Measurements from ENCODE around the gene VAMP2. TPM values are rescaled to one million over a fixed set of nuclear protein-coding genes. Genes with fewer than 3 reads are reported as not detected.

VAMP2 gene
- total and polyA plus RNA-seq, 9 of the 15 experiments (the other 6 are each of a cell fraction or from before 2014, with no cell fraction given) = 2.3 to 31.8 (median 6.0) TPM

DNA sequence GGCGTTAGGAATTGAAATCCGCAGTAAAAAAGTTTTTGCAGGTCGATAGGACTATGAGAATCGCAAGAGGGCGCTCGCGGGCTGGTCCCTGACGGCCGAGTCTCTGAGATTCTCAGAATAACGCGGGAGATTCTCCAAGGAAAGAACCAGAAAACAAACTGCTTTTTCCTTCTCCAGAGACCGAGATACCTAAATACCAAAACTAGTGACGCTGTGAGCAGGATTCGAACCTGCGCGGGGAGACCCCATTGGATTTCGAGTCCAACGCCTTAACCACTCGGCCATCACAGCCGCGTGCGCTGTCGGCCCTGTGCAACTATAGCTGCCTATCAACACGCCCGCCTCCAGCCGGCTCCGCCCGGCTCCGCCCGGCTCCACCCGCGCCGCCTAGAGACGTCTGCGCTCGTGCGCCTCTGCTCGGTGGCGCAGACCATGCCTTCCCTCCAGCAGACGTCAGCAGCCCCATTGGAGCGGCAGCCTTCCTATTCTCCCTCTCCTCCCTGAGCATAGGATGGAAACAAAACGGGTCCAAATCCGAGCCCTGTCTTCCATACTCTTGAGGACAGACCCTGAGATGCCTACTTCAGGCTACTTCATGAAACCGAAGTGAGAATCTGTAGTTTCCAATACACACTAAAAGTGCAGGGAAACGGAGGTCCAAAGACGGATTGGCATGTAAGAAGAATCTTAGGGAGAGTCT, 23.9 kb downstream of the VAMP2 start (continued):
- TF ChIP-seq ZNF175 (CRISPR knock-in tag; IDR thresholded peaks at IDR 0.05; ENCODE audit: low read depth) (no peak), BRD9 (IDR thresholded peaks at IDR 0.05; ENCODE audit: low read depth, partially characterized antibody) (peak; percentile 66), ELF4 (CRISPR knock-in tag; IDR thresholded peaks at IDR 0.05) (no peak), ZNF445 (CRISPR knock-in tag; IDR thresholded peaks at IDR 0.05; ENCODE audit: low read depth) (no peak), PHTF2 (CRISPR knock-in tag; IDR thresholded peaks at IDR 0.05) (no peak), ZZZ3 (IDR thresholded peaks at IDR 0.05) (no peak), SMC3 (conservative IDR thresholded peaks at IDR 0.05; ENCODE audit: insufficient read depth, low read depth, low read length) (peak; percentile 67), ARHGAP35 (IDR thresholded peaks at IDR 0.05; ENCODE audit: partially characterized antibody) (no peak), ZNF766 (CRISPR knock-in tag; conservative IDR thresholded peaks at IDR 0.05) (no peak), RBM14 (IDR thresholded peaks at IDR 0.05; ENCODE audit: borderline replicate concordance, insufficient read depth, low read depth, low read length) (no peak), OTX1 (CRISPR knock-in tag; IDR thresholded peaks at IDR 0.05) (no peak), TRIM28 (IDR thresholded peaks at IDR 0.05) (no peak)
- TF ChIP-seq, protein P1, sequence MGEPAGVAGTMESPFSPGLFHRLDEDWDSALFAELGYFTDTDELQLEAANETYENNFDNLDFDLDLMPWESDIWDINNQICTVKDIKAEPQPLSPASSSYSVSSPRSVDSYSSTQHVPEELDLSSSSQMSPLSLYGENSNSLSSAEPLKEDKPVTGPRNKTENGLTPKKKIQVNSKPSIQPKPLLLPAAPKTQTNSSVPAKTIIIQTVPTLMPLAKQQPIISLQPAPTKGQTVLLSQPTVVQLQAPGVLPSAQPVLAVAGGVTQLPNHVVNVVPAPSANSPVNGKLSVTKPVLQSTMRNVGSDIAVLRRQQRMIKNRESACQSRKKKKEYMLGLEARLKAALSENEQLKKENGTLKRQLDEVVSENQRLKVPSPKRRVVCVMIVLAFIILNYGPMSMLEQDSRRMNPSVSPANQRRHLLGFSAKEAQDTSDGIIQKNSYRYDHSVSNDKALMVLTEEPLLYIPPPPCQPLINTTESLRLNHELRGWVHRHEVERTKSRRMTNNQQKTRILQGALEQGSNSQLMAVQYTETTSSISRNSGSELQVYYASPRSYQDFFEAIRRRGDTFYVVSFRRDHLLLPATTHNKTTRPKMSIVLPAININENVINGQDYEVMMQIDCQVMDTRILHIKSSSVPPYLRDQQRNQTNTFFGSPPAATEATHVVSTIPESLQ (CRISPR knock-in tag; IDR thresholded peaks at IDR 0.05) = no peak
- TF ChIP-seq, protein P2, sequence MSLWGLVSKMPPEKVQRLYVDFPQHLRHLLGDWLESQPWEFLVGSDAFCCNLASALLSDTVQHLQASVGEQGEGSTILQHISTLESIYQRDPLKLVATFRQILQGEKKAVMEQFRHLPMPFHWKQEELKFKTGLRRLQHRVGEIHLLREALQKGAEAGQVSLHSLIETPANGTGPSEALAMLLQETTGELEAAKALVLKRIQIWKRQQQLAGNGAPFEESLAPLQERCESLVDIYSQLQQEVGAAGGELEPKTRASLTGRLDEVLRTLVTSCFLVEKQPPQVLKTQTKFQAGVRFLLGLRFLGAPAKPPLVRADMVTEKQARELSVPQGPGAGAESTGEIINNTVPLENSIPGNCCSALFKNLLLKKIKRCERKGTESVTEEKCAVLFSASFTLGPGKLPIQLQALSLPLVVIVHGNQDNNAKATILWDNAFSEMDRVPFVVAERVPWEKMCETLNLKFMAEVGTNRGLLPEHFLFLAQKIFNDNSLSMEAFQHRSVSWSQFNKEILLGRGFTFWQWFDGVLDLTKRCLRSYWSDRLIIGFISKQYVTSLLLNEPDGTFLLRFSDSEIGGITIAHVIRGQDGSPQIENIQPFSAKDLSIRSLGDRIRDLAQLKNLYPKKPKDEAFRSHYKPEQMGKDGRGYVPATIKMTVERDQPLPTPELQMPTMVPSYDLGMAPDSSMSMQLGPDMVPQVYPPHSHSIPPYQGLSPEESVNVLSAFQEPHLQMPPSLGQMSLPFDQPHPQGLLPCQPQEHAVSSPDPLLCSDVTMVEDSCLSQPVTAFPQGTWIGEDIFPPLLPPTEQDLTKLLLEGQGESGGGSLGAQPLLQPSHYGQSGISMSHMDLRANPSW (CRISPR knock-in tag; IDR thresholded peaks at IDR 0.05) = no peak
- TF ChIP-seq, protein P3, sequence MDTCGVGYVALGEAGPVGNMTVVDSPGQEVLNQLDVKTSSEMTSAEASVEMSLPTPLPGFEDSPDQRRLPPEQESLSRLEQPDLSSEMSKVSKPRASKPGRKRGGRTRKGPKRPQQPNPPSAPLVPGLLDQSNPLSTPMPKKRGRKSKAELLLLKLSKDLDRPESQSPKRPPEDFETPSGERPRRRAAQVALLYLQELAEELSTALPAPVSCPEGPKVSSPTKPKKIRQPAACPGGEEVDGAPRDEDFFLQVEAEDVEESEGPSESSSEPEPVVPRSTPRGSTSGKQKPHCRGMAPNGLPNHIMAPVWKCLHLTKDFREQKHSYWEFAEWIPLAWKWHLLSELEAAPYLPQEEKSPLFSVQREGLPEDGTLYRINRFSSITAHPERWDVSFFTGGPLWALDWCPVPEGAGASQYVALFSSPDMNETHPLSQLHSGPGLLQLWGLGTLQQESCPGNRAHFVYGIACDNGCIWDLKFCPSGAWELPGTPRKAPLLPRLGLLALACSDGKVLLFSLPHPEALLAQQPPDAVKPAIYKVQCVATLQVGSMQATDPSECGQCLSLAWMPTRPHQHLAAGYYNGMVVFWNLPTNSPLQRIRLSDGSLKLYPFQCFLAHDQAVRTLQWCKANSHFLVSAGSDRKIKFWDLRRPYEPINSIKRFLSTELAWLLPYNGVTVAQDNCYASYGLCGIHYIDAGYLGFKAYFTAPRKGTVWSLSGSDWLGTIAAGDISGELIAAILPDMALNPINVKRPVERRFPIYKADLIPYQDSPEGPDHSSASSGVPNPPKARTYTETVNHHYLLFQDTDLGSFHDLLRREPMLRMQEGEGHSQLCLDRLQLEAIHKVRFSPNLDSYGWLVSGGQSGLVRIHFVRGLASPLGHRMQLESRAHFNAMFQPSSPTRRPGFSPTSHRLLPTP (IDR thresholded peaks at IDR 0.05; ENCODE audit: borderline replicate concordance, extremely low read depth, insufficient read length) = peak; percentile 95
- TF ChIP-seq, protein P4, sequence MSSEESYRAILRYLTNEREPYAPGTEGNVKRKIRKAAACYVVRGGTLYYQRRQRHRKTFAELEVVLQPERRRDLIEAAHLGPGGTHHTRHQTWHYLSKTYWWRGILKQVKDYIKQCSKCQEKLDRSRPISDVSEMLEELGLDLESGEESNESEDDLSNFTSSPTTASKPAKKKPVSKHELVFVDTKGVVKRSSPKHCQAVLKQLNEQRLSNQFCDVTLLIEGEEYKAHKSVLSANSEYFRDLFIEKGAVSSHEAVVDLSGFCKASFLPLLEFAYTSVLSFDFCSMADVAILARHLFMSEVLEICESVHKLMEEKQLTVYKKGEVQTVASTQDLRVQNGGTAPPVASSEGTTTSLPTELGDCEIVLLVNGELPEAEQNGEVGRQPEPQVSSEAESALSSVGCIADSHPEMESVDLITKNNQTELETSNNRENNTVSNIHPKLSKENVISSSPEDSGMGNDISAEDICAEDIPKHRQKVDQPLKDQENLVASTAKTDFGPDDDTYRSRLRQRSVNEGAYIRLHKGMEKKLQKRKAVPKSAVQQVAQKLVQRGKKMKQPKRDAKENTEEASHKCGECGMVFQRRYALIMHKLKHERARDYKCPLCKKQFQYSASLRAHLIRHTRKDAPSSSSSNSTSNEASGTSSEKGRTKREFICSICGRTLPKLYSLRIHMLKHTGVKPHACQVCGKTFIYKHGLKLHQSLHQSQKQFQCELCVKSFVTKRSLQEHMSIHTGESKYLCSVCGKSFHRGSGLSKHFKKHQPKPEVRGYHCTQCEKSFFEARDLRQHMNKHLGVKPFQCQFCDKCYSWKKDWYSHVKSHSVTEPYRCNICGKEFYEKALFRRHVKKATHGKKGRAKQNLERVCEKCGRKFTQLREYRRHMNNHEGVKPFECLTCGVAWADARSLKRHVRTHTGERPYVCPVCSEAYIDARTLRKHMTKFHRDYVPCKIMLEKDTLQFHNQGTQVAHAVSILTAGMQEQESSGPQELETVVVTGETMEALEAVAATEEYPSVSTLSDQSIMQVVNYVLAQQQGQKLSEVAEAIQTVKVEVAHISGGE (CRISPR knock-in tag; IDR thresholded peaks at IDR 0.05) = no peak
